Osteocyte (in vitro differentiated cells): ENCODE measurements around the gene ADRB2. TPM values are rescaled to one million over a fixed set of nuclear protein-coding genes. Genes with fewer than 3 reads are reported as not detected.

Source experiments
- DNase-seq: peaks from one replicate; pipeline ENCODE4 v3.0.0; 2021; ENCODE audit warnings: mixed read lengths; ENCODE audit not compliant: unreplicated experiment; ENCODE audit errors: extremely low spot score
- H3K27ac Mint-ChIP-seq: one replicate; pipeline ENCODE4 v1.8.0; 2021; ENCODE audit warnings: mild to moderate bottlenecking, mixed read lengths; ENCODE audit not compliant: unreplicated experiment
- H3K27me3 Mint-ChIP-seq: one replicate; pipeline ENCODE4 v1.8.0; 2021; ENCODE audit warnings: mixed read lengths; ENCODE audit not compliant: unreplicated experiment
- H3K36me3 Mint-ChIP-seq: one replicate; pipeline ENCODE4 v1.8.0; 2021; ENCODE audit warnings: mixed read lengths; ENCODE audit not compliant: unreplicated experiment
- H3K4me1 Mint-ChIP-seq: one replicate; pipeline ENCODE4 v1.8.0; 2021; ENCODE audit warnings: mixed read lengths; ENCODE audit not compliant: unreplicated experiment
- H3K4me3 Mint-ChIP-seq: one replicate; pipeline ENCODE4 v1.8.0; 2021; ENCODE audit warnings: mild to moderate bottlenecking, moderate library complexity, mixed read lengths; ENCODE audit not compliant: unreplicated experiment
- H3K9me3 Mint-ChIP-seq: one replicate; pipeline ENCODE4 v1.8.0; 2021; ENCODE audit warnings: mixed read lengths; ENCODE audit not compliant: unreplicated experiment
- CTCF ChIP-seq: fragments of 200-600 bp; sonication (generic); IDR thresholded peaks from 2 replicates; pipeline ENCODE4 v1.5.0; 2021; ENCODE audit warnings: antibody characterized with exemption, mild to moderate bottlenecking, moderate library complexity
- total RNA-seq: library from RNA; stranded (reverse); gene quantifications from 2 replicates; pipeline ENCODE4 v1.2.1, GENCODE V29; 2021

The ADRB2 gene
- total RNA-seq, 1 donor from 2014 or later: 7.1 TPM

- Mint-ChIP-seq H3K27me3 (no peaks in the 10 kb centered on the region), H3K36me3 (no peaks in the 10 kb centered on the region), H3K4me3 (no peak overlapping the region), H3K9me3 (no peaks in the 10 kb centered on the region), H3K4me1 (peaks cover 2% of the 10 kb centered on the region), H3K27ac (no peak overlapping the region)
- TF ChIP-seq CTCF: no peak
- DNase-seq: no peak
These were observed 10.1 kb upstream of the ADRB2 start for GRCh38 chr5:148816357-148816756.

DNA sequence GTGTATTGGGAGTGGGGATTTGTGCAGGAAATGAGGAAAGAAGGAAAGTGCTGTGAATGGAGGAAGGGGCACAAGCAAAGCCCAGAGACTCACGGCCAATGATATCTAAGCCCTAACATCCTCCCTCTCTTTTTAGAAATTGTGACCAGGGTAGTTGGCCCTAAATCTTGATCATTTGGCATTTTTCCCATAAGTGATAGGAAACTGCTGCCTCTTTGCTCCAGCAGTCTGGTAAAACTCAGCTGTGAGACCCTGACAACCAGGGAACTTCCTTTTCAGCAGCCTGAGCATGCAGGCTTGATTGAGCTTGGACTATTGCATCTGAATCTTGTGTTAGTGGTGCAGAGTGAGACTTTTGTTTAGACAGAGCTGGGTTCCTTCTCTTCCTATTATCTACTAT lies 9.6 kb upstream of the ADRB2 start:
- peaks cover under 1% of the 10 kb centered on the region for H3K4me1 Mint-ChIP-seq
- H3K27ac Mint-ChIP-seq: no peak overlapping the region
- no peak for TF ChIP-seq CTCF
- DNase-seq: no peak
- no peaks in the 10 kb centered on the region for H3K27me3 Mint-ChIP-seq
- no peak overlapping the region for H3K4me3 Mint-ChIP-seq
- no peaks in the 10 kb centered on the region for H3K9me3 Mint-ChIP-seq
- no peaks in the 10 kb centered on the region for H3K36me3 Mint-ChIP-seq

DNA sequence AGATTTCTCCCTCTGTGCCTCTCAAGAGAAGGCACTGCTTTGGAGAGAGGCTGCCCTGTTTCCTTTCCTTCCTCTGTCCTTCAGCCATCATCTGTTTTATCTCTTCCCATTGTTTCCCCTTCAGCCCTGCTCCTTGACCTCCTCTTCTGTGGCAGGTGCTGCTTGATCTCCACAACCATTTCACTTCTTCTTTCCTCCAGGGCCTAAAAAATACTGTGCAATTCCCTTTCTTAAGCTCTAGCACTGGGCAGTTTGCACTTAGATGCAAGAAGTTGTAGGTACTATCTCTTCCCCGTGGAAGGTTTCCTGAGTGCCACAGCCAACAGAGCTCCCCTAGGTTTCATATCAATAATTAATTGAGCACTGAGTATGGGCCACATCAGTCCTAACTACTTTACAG lies 8.8 kb upstream of the ADRB2 start:
- no peaks in the 10 kb centered on the region for H3K4me1 Mint-ChIP-seq
- no peak overlapping the region for H3K27ac Mint-ChIP-seq
- H3K4me3 Mint-ChIP-seq: no peak overlapping the region

DNA sequence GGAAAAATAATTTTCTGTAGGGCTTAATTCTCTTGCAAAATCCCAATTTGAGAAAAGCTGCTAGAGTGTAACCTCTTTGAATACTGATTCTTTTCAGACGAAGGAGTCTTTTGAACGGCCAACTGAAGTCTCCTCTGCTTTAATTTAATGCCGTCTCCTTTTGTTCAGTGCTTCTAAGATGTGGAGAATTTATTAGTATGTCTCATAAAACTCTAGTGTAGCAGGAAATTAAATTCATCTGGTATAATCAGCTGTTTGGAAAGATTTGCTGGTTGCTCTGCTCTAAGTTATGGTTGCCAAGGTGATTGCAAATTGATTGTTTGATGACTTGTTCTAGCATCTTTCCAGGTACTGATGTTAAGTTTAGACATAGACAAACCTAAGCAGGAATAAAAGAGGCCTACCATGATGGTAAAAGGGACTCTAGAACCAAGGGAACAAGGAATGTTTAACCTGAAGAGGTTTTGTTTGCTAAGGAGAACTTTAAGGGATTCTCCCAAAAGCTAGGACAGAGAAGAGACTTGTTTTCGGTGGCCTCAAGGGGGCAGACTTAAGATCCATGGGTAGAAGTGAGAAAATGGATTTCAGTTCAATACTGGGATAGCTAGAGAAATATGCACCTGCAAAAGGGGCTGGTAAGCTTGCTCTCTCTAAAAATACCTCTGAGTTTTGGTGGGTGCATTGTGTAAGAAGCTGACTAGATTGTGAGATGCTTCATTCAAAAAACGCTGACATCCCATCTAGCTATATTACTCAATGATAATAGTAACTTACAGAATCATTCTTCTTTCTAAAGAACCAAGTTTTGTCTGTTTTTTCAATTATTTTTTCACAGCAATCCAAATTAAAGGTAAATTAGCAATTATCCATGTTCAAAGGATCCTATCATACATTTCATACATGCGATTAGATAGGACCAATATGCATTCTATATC lies 5.7 kb upstream of the ADRB2 start:
- Mint-ChIP-seq H3K4me3 (no peak overlapping the region), H3K27ac (no peak overlapping the region), H3K27me3 (no peaks in the 10 kb centered on the region), H3K9me3 (no peaks in the 10 kb centered on the region), H3K36me3 (no peaks in the 10 kb centered on the region), H3K4me1 (peaks cover 11% of the 10 kb centered on the region)
- DNase-seq: no peak
- peak; percentile 72 for TF ChIP-seq CTCF

More for the DNA sequence above, 8.8 kb upstream of the ADRB2 start:
- TF ChIP-seq CTCF: no peak
- Mint-ChIP-seq H3K27me3 (no peaks in the 10 kb centered on the region), H3K9me3 (no peaks in the 10 kb centered on the region), H3K36me3 (no peaks in the 10 kb centered on the region)
- no peak for DNase-seq

DNA sequence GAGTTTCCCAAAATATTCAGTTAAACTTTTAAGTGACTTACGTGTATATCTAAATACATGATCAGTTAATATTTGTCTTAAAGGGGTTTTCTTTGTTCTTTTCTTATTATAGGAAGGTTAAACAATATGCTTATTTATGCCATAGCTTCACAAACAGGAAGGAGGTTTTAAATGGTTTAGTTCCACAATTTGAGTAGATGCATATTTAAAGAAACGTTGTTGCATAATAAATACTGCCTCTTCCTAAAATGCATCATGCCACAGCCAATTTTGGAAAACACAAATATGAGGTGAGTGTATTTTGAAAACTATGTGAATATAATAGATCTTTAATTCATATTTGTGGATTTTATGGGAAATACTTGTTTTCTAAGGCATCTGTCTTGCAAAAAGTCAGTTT lies 2.5 kb upstream of the ADRB2 start:
- peaks cover 35% of the 10 kb centered on the region for H3K4me1 Mint-ChIP-seq
- no peaks in the 10 kb centered on the region for H3K27me3 Mint-ChIP-seq
- H3K4me3 Mint-ChIP-seq: no peak overlapping the region
- no peaks in the 10 kb centered on the region for H3K36me3 Mint-ChIP-seq
- no peak for TF ChIP-seq CTCF
- no peak overlapping the region for H3K27ac Mint-ChIP-seq
- DNase-seq: no peak
- H3K9me3 Mint-ChIP-seq: no peaks in the 10 kb centered on the region
